Measurements from ENCODE around the gene ACP4. TPM values are rescaled to one million over a fixed set of nuclear protein-coding genes. Genes with fewer than 3 reads are reported as not detected.

Gene ACP4
- total RNA-seq, 4 donors from 2014 or later, result not detected

DNA sequence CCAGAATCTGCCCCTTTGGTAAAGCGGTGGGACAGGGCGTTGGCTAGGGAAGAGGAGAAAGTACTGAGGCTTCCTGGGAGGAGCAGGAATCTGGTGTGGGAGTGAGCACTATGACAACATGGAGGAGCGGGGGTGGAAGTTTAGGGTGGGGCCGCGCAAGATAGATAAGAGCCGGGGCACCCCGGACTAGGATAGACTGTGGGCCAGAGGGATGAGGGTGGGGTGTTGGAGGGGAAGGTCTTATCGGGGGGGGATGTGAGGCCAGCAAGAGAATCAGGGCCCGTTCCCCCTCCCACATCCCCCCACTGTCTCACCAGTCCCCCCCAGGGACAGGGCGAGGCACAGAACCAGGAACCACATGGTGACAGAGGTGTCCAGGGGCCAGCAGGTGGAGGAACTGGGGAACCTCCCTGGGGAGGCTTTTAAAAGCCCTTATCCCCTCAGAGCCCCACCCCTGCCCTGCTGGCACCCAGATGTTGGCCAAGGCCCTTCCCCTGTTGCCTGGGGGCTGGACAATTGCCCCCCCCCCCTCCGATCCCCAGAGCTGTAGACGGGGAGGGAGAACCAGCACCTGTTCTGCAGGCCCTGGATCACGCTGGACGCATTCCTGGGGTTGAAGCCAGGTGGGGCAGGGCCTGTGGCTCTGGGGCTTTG is 33.3 kb downstream of the ACP4 start, which contains the start of gene KLK1:
TSS of gene KLK1 (minus strand) at position 399 of the 654 bp plus-strand sequence. CDS start at position 360, 39 bp downstream.
- H3K4me3 ChIP-seq, result no peak within 1 kb of the TSS
- no peaks in the 10 kb centered on the region for H3K9me3 ChIP-seq
- H3K36me3 ChIP-seq, result no peaks in the 10 kb centered on the region
- H3K27ac ChIP-seq, result no peak within 1 kb of the TSS
- peaks cover 31 to 42% (median 37%) of the 10 kb centered on the region in 3 donors for H3K27me3 ChIP-seq
- intact Hi-C loops (cut with DNase I; ENCODE audit: low total_unique reads), result no loop called here
- DNase-seq (no peak), ATAC-seq (no peak)
- in situ Hi-C loops (cut with MboI; ENCODE audit: low sequenced_read_pairs in 4 of 4), result no loop called here
- TF ChIP-seq POLR2A (IDR thresholded peaks at IDR 0.05) (no peak), CTCF (IDR thresholded peaks at IDR 0.05 in 4 of 5, conservative IDR thresholded peaks at IDR 0.05 in 1 of 5) (no peak)
- no peaks in the 10 kb centered on the region for H3K4me1 ChIP-seq

DNA sequence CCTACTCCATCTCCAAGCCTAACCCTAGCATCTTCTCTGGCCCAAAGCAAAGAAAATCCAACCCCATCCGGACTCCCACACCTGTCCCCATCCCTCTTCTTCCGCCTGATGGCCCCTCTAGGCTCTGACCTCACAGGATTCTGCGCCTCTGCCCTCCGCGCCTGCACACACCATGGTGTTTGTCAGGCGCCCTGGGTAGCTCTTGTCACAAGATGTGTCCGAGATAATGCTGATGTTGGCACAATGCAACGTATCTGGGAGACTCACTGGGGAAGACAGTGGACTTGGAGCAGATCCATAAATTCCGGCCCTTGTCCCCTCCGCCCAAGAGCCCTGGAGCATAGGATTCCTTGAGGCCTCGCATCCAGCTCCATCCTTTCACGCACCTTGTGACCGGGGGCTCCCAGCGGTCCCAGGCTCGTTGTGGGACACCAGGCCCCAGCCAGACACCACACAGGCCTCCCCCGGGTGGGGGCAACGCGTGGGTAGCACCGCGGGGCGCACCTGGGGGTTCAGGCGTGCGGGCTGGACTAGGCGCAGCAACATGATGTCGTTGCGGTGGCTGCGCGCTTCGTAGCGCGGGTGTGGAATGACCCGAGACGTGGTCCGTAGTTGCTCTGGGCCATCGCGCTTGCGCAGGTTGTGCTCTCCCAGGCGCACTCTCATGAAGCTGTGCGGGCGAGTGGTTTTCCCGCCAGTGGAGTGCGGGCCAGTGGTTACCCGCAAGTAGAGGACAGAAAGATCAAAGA is 36.5 kb downstream of the ACP4 start:
- Histone ChIP-seq H3K9me3 (no peaks in the 10 kb centered on the region), H3K4me1 (no peaks in the 10 kb centered on the region), H3K27ac (no peak overlapping the region), H3K4me3 (no peak overlapping the region), H3K36me3 (no peaks in the 10 kb centered on the region), H3K27me3 (peaks cover 6 to 15% (median 11%) of the 10 kb centered on the region in 3 donors)
- TF ChIP-seq CTCF (IDR thresholded peaks at IDR 0.05 in 4 of 5, conservative IDR thresholded peaks at IDR 0.05 in 1 of 5) (no peak), POLR2A (IDR thresholded peaks at IDR 0.05) (no peak)
- in situ Hi-C loops (cut with MboI; ENCODE audit: low sequenced_read_pairs in 4 of 4), result no loop called here
- intact Hi-C loops (cut with DNase I; ENCODE audit: low total_unique reads), result no loop called here
- no peak for ATAC-seq
- DNase-seq, result no peak

GRCh38 chr19:50827476-50827875 is 37.3 kb downstream of the ACP4 start:
- DNase-seq, result no peak
- in situ Hi-C loops (cut with MboI; ENCODE audit: low sequenced_read_pairs in 4 of 4), result no loop called here
- Histone ChIP-seq H3K9me3 (no peaks in the 10 kb centered on the region), H3K4me3 (no peak overlapping the region), H3K36me3 (no peaks in the 10 kb centered on the region), H3K4me1 (no peaks in the 10 kb centered on the region), H3K27me3 (peaks cover 0 to 8% (median 6%) of the 10 kb centered on the region in 3 donors), H3K27ac (no peak overlapping the region)
- TF ChIP-seq POLR2A (IDR thresholded peaks at IDR 0.05) (no peak), CTCF (IDR thresholded peaks at IDR 0.05 in 4 of 5, conservative IDR thresholded peaks at IDR 0.05 in 1 of 5) (no peak)
- ATAC-seq, result no peak
- intact Hi-C loops (cut with DNase I; ENCODE audit: low total_unique reads), result no loop called here

DNA sequence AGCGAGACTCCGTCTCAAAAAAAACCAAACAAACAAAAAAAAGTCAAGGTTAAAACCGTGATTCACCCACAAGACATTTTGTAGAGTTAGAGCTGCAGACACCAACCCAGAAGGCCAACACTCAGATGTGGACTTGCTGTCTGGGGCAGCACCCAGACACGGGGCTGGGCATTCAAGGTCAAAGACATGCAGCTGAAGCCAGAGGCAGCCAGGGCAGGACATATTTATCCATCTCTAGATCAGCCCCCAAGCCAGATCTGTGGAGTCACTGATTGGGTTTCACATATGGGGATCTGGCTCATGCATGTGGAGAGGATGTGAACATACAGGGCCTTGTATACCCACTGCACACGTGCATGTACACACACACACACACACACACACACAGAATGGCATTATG is 39.6 kb downstream of the ACP4 start:
- DNase-seq, result no peak
- no peak for ATAC-seq
- Histone ChIP-seq H3K36me3 (no peaks in the 10 kb centered on the region), H3K4me1 (no peaks in the 10 kb centered on the region), H3K27ac (no peak overlapping the region), H3K27me3 (peaks cover 3 to 20% (median 4%) of the 10 kb centered on the region in 3 donors), H3K9me3 (no peaks in the 10 kb centered on the region), H3K4me3 (no peak overlapping the region)
- no peak for TF ChIP-seq CTCF (IDR thresholded peaks at IDR 0.05 in 4 of 5, conservative IDR thresholded peaks at IDR 0.05 in 1 of 5)
- TF ChIP-seq POLR2A (IDR thresholded peaks at IDR 0.05), result no peak
- in situ Hi-C loops (cut with MboI; ENCODE audit: low sequenced_read_pairs in 4 of 4) (no loop called here), intact Hi-C loops (cut with DNase I; ENCODE audit: low total_unique reads) (no loop called here)
